IMR-90 (cell line): Measurements from ENCODE around the gene GNAS-AS1. TPM values are rescaled to one million over a fixed set of nuclear protein-coding genes. Genes with fewer than 3 reads are reported as not detected.

Experiments used
- ATAC-seq: fragments of 200-7000 bp; cut with Tn5 transposase; 2 replicates; pipeline ENCODE4 v1.9.1; 2020; ENCODE audit warnings: low read depth, mild to moderate bottlenecking, moderate library complexity
- BruUV-seq: library from RNA; stranded (reverse); fragments of 400-500 nt; replicated peaks from 2 replicates; lab custom pipeline; 2021; lab: Mats Ljungman, UMichigan
- CTCF ChIA-PET: fragments of 300-600 bp; formaldehyde crosslinking; extraction: SDS; loops from one replicate; lab custom pipeline; 2021; ENCODE audit warnings: antibody characterized with exemption; lab: Yijun Ruan, JAX
- POLR2A ChIA-PET: fragments of 300-600 bp; sonication (Branson Sonifier 250); formaldehyde crosslinking; loops from one replicate; lab custom pipeline; 2022; ENCODE audit warnings: antibody characterized with exemption; ENCODE audit not compliant: unreplicated experiment; lab: Charles Lee
- DNase-seq: peaks from one replicate; pipeline ENCODE4 v3.0.0; 2013
- H2AFZ ChIP-seq: replicated peaks from 2 replicates; pipeline ENCODE3; 2013; ENCODE audit warnings: low read length, mild to moderate bottlenecking; ENCODE audit not compliant: poor library complexity
- H2AK5ac ChIP-seq: 2 replicates; pipeline ENCODE4 v1.6.1; 2013; ENCODE audit warnings: low read depth, low read length, inconsistent platforms
- H2AK9ac ChIP-seq: replicated peaks from 2 replicates; pipeline ENCODE3; 2013; ENCODE audit warnings: mild to moderate bottlenecking, low read depth, low read length, moderate library complexity; ENCODE audit not compliant: poor library complexity
- H2BK120ac ChIP-seq: 2 replicates; pipeline ENCODE4 v1.6.1; 2013; ENCODE audit warnings: low read depth, low read length, inconsistent platforms
- H2BK15ac ChIP-seq: 3 replicates; pipeline ENCODE4 v1.6.1; 2013; ENCODE audit warnings: low read depth, low read length, inconsistent platforms
- H2BK20ac ChIP-seq: 2 replicates; pipeline ENCODE4 v1.6.1; 2013; ENCODE audit warnings: low read depth, mild to moderate bottlenecking, inconsistent platforms, low read length, moderate library complexity
- H2BK5ac ChIP-seq: 2 replicates; pipeline ENCODE4 v1.6.1; 2013; ENCODE audit warnings: mild to moderate bottlenecking, low read depth, low read length, inconsistent platforms; ENCODE audit not compliant: poor library complexity, severe bottlenecking
- H3K14ac ChIP-seq: replicated peaks from 2 replicates; pipeline ENCODE4 v1.6.1; 2013; ENCODE audit warnings: low read depth, low read length, inconsistent platforms
- H3K18ac ChIP-seq: 2 replicates; pipeline ENCODE4 v1.6.1; 2013; ENCODE audit warnings: low read depth, low read length, control low read depth
- H3K23ac ChIP-seq: 2 replicates; pipeline ENCODE4 v1.6.1; 2013; ENCODE audit warnings: low read depth, low read length, inconsistent platforms
- H3K27ac ChIP-seq: 2 replicates; pipeline ENCODE4 v1.5.1; 2013; ENCODE audit warnings: mild to moderate bottlenecking, control low read depth, low read length; ENCODE audit not compliant: insufficient read depth
- H3K27me3 ChIP-seq: 2 replicates; pipeline ENCODE4 v1.6.1; 2013; ENCODE audit warnings: low read length; ENCODE audit not compliant: control insufficient read depth, insufficient read depth
- H3K36me3 ChIP-seq: 2 replicates; pipeline ENCODE4 v1.6.1; 2013; ENCODE audit warnings: low read length, mixed read lengths; ENCODE audit not compliant: control insufficient read depth, insufficient read depth
- H3K4ac ChIP-seq: 2 replicates; pipeline ENCODE4 v1.6.1; 2013; ENCODE audit warnings: low read depth, low read length, inconsistent platforms
- H3K4me1 ChIP-seq: 2 replicates; pipeline ENCODE4 v1.6.1; 2013; ENCODE audit warnings: low read length, mixed read lengths; ENCODE audit not compliant: control insufficient read depth, insufficient read depth
- H3K4me2 ChIP-seq: 2 replicates; pipeline ENCODE4 v1.6.1; 2013; ENCODE audit warnings: low read depth, mild to moderate bottlenecking, control low read depth, low read length, moderate library complexity
- H3K4me3 ChIP-seq: 2 replicates; pipeline ENCODE4 v1.5.1; 2013; ENCODE audit warnings: low read depth, mild to moderate bottlenecking, control low read depth, low read length, moderate library complexity; ENCODE audit not compliant: insufficient read depth
- H3K56ac ChIP-seq: 2 replicates; pipeline ENCODE4 v1.6.1; 2013; ENCODE audit warnings: low read length, inconsistent platforms; ENCODE audit not compliant: insufficient read depth; ENCODE audit errors: extremely low read depth
- H3K79me1 ChIP-seq, 2 experiments: 2 replicates each; pipeline ENCODE4 v1.6.1; 2013; ENCODE audit warnings: low read length in 2 of 2, inconsistent platforms in 1 of 2, low read depth in 1 of 2
- H3K9ac ChIP-seq: 2 replicates; pipeline ENCODE4 v1.6.1; 2013; ENCODE audit warnings: low read depth, low read length, control low read depth
- H3K9me1 ChIP-seq: 2 replicates; pipeline ENCODE4 v1.6.1; 2013; ENCODE audit warnings: low read length, inconsistent platforms; ENCODE audit not compliant: insufficient read depth
- H3K9me3 ChIP-seq: 2 replicates; pipeline ENCODE4 v1.6.1; 2013; ENCODE audit warnings: low read length; ENCODE audit not compliant: control insufficient read depth, insufficient read depth
- H4K20me1 ChIP-seq: 2 replicates; pipeline ENCODE4 v1.6.1; 2013; ENCODE audit warnings: low read length, inconsistent platforms; ENCODE audit not compliant: insufficient read depth
- H4K5ac ChIP-seq: 2 replicates; pipeline ENCODE4 v1.6.1; 2013; ENCODE audit warnings: mild to moderate bottlenecking, low read depth, low read length, control low read depth
- H4K8ac ChIP-seq, 2 experiments: 2 replicates each; pipeline ENCODE4 v1.6.1; 2013; ENCODE audit warnings: low read depth in 2 of 2, low read length in 2 of 2, control low read depth in 1 of 2, inconsistent platforms in 1 of 2
- H4K91ac ChIP-seq: 2 replicates; pipeline ENCODE4 v1.6.1; 2013; ENCODE audit warnings: low read depth, low read length, inconsistent platforms; ENCODE audit not compliant: insufficient read depth
- CEBPB ChIP-seq: IDR thresholded peaks from 2 replicates; pipeline ENCODE4 v1.6.1; 2012; ENCODE audit warnings: low read depth, low read length, improper control_type of control experiment
- CTCF ChIP-seq: conservative IDR thresholded peaks from 2 replicates; pipeline ENCODE4 v1.5.1; 2012; ENCODE audit warnings: mild to moderate bottlenecking, low read depth, low read length, improper control_type of control experiment
- FOS ChIP-seq: fragments of 150-350 bp; IDR thresholded peaks from 2 replicates; pipeline ENCODE4 v1.6.1; 2016; ENCODE audit warnings: low read depth, low read length
- MAFK ChIP-seq: IDR thresholded peaks from 2 replicates; pipeline ENCODE4 v1.6.1; 2012; ENCODE audit warnings: low read depth, low read length, improper control_type of control experiment
- MAZ ChIP-seq: IDR thresholded peaks from 2 replicates; pipeline ENCODE4 v1.6.1; 2012; ENCODE audit warnings: low read depth, mild to moderate bottlenecking, low read length, improper control_type of control experiment, moderate library complexity, borderline replicate concordance
- MXI1 ChIP-seq: IDR thresholded peaks from 2 replicates; pipeline ENCODE4 v1.6.1; 2012; ENCODE audit warnings: low read depth, mild to moderate bottlenecking, low read length, moderate library complexity, borderline replicate concordance
- NFE2L2 ChIP-seq: fragments of 150-350 bp; IDR thresholded peaks from 2 replicates; pipeline ENCODE4 v1.6.1; 2016; ENCODE audit warnings: low read depth, mild to moderate bottlenecking, low read length
- RAD21 ChIP-seq: IDR thresholded peaks from 2 replicates; pipeline ENCODE4 v1.6.1; 2012; ENCODE audit warnings: low read length, improper control_type of control experiment
- RFX5 ChIP-seq: IDR thresholded peaks from 2 replicates; pipeline ENCODE4 v1.8.0; 2012; ENCODE audit warnings: low read depth, mild to moderate bottlenecking, low read length, moderate library complexity
- SMC3 ChIP-seq: fragments of 150-350 bp; IDR thresholded peaks from 2 replicates; pipeline ENCODE4 v1.6.1; 2016; ENCODE audit warnings: low read depth, mild to moderate bottlenecking, antibody characterized with exemption, low read length, moderate library complexity
- USF2 ChIP-seq: fragments of 150-350 bp; IDR thresholded peaks from 2 replicates; pipeline ENCODE4 v1.6.1; 2017; ENCODE audit warnings: mild to moderate bottlenecking, antibody characterized with exemption, low read length, low read depth
- WGBS, 2 experiments: methylation state at CpG; one replicate each; pipeline versions ENCODE4 v1.1.5 to v1.1.7; 2013; ENCODE audit warnings: missing lambda C conversion rate in 2 of 2; ENCODE audit not compliant: insufficient read length in 1 of 2; ENCODE audit errors: extremely low coverage in 2 of 2; 5-methylcytosine and 5-hydroxymethylcytosine counted together
- dilution Hi-C: fragments of 300-500 bp; cut with HindIII; formaldehyde crosslinking; loops from one replicate; pipeline ENCODE4 v1.14.3; 2018; ENCODE audit warnings: low sequenced_read_pairs; ENCODE audit not compliant: unreplicated experiment
- in situ Hi-C: fragments of 300-500 bp; cut with MboI; formaldehyde crosslinking; loops from 3 replicates; pipeline ENCODE4 v1.14.3; 2019; ENCODE audit warnings: low sequenced_read_pairs, inconsistent platforms, mixed read lengths
- intact Hi-C: fragments of 100-400 bp; cut with micrococcal nuclease; formaldehyde crosslinking; loops from 2 replicates; pipeline ENCODE4 v1.10.0; 2022
- polyA plus RNA-seq, 3 experiments: library from polyadenylated mRNA; depleted of rRNA; stranded (reverse); fragments of >200 nt; gene quantifications; 2 replicates each; pipeline ENCODE4 v1.2.3, GENCODE V29; 2012; ENCODE audit warnings: low replicate concordance in 1 of 3
- total RNA-seq: library from RNA; depleted of rRNA; stranded (reverse); fragments of >200 nt; gene quantifications from 2 replicates; pipeline ENCODE4 v1.2.3, GENCODE V29; 2012

The GNAS-AS1 gene
- total and polyA plus RNA-seq, 2 of the 4 experiments (the other 2 are of a cell fraction) = 0.54 to 0.60 TPM

GRCh38 chr20:58868795-58869194, 18.1 kb upstream of the GNAS-AS1 start:
- Histone ChIP-seq H3K9me3 (no peaks in the 10 kb centered on the region), H3K9ac (no peak overlapping the region), H2BK5ac (no peak overlapping the region), H3K4me1 (no peaks in the 10 kb centered on the region), H2BK15ac (no peak overlapping the region), H3K4me2 (no peak overlapping the region), H3K36me3 (no peaks in the 10 kb centered on the region), H2AFZ (peak overlapping the region; percentile 77), H3K23ac (no peak overlapping the region), H3K9me1 (peaks cover 3% of the 10 kb centered on the region; the same call in 1 of the 2 replicates), H4K91ac (no peak overlapping the region), H4K8ac (no peak overlapping the region), H2AK5ac (no peak overlapping the region), H2AK9ac (peak overlapping the region; percentile 37), H3K27me3 (peaks cover 20% of the 10 kb centered on the region), H3K56ac (no peak overlapping the region), H4K20me1 (no peaks in the 10 kb centered on the region), H2BK20ac (no peak overlapping the region), H3K79me1 (no peaks in the 10 kb centered on the region), H2BK120ac (no peak overlapping the region), H4K5ac (no peak overlapping the region), H3K14ac (no peak overlapping the region), H3K18ac (no peak overlapping the region), H3K27ac (no peak overlapping the region), H3K4me3 (no peak overlapping the region), H3K4ac (no peak overlapping the region)
- CTCF ChIA-PET = no interaction called here
- TF ChIP-seq RFX5 (no peak), SMC3 (peak; percentile 46), CTCF (peak; percentile 45), MXI1 (no peak), NFE2L2 (no peak), RAD21 (peak; percentile 51), USF2 (no peak), MAFK (no peak), CEBPB (no peak), FOS (no peak), MAZ (no peak)
- no peak; the same call in 1 of the 2 replicates for ATAC-seq
- intact Hi-C loops (no loop called here), in situ Hi-C loops (loop anchor here (10.0 kb wide), 1 partner anchor 626 kb away; no protein-coding TSS in a partner anchor), dilution Hi-C loops (no loop called here)
- POLR2A ChIA-PET = no interaction called here
- no TSS peak for BruUV-seq
- DNase-seq = no peak
- 0% methylated on average over 1 of the region's 14 CpGs; no CpG with 5 or more reads in 1 of the 2 experiments for WGBS, 2 experiments
